ENCODE measurements around the gene CPM.
A peak's percentile ranks its signal among the peaks of the same experiment; 100 is the strongest.

The CPM gene

DNA sequence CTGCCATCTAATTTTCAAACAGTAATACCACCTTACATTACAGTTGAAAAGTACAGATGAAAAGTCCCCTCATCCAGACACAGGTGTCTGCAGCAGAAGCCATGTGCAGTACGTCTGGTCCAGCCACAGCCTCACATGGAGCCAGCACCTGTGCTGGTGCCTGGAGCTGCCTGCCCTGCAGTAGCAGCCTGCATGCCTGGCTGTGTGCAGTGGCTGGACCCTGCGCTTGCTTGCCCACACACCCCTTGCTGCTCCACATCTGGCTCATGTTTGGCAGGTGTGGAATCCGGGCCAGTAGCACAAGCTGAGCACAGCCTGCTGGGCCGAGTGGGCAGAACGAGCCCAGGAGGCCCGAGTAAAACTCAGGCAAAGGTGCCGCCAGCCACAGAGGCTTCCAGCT is 21.8 kb upstream of the CPM start:
- no peak for DNase-seq

- peak; percentile 35 to 52 (median 47) for DNase-seq
Measured at GRCh38 chr12:68953536-68953935, 20.6 kb upstream of the CPM start.

DNA sequence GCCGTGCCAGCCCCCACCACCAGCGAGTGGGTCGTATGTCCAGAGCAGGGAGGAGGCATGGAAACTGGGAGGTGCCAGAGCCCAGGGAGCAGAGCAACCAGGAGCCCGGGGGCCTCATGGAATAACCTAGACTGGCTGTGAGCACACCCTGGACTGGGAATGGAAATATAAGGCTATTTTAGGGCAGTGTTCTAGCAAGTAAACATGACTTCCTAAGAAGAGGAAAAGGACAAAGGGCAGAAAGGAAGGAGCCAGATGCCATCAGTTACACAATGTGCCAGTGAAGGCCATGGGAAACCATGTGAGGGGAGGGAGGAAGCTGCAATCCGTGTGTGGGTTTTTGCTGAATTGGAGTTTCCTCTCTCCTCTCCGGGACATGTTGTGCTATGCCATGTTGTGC is 18.7 kb upstream of the CPM start:
- DNase-seq = peak; percentile 81 to 82 (median 81)

GRCh38 chr12:68950511-68950910 is 17.5 kb upstream of the CPM start:
- no peak for DNase-seq

GRCh38 chr12:68945255-68945654 is 12.3 kb upstream of the CPM start:
- no peak for DNase-seq

- no peak for DNase-seq
Measured at GRCh38 chr12:68944296-68945076, 11.5 kb upstream of the CPM start.

- DNase-seq = no peak
Measured at GRCh38 chr12:68943848-68944247, 10.9 kb upstream of the CPM start.

DNA sequence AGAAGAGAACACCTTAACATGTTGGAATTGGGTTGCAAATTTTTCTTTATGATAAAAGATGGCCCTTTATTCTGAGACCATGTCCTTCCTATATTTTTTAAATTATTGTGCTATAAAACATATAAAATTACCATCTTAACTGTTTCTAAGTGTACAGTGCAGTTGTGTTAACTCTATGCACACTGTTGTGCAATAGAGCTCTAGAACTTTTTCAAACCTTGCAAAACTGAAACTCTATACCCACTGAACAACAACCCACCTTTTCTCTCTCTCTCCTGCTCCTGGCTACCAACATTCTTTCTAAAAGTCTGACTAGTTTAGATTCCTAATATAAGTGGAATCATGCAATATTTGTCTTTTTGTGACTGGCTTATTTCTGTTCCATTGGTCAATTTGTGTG is 7.8 kb upstream of the CPM start:
- DNase-seq = no peak

- DNase-seq = peak in 1 of 3 donors; percentile 17
Measured at GRCh38 chr12:68939505-68939904, 6.5 kb upstream of the CPM start.

- DNase-seq = no peak
Measured at GRCh38 chr12:68934392-68934791, 1.4 kb upstream of the CPM start.

- DNase-seq = peak; percentile 61 to 82 (median 79)
Measured at GRCh38 chr12:68932128-68932960, 627 bp downstream of the CPM start.

DNA sequence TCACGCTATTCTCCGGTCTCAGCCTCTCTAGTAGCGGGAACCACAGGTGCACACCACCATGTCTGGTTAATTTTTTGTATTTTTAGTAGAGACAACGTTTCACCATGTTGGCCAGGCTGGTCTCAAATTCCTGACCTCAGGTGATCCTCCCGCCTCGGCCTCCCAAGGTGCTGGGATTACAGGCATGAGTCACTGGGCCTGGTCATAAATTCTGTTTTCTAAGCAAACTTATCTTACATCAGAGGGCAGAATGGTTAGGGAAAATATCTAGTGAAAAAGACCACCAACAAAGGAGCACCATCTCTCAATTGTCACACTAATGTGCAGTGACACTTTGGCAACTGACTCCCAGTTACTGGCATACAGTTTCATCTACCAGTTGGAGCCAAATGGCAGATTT is 2.8 kb downstream of the CPM start:
- DNase-seq = no peak

- no peak for DNase-seq
Measured at GRCh38 chr12:68924546-68924945, 8.4 kb downstream of the CPM start.

DNA sequence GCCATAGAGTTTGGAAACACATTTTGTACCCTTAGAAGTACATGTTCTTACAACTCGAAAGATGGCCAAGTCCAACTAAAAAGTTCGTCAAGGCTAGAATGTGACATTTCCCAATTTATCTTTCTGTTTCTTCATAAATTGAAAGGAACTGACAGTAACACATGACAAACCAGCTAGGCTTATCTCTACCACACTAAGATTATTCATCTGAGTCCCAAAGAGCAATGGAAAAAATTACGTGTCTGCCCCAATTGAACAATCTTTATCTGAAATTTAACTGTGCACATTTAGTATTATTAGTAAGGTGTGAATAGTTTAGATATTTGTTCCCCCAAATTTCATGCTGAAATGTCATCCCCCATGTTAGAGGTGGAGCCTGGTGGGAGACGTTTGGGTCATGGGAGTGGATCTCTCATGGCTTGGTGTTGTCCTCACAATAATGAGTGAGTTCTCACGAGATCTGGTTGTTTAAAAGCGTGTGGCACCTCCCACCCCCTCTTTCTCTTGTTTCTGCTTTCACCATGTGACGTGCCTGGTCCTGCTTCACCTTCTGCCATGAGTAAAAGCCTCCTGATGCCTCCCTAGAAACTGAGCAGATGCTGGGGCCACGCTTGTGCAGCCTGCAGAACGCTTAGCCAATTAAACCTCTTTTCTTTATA is 13.3 kb downstream of the CPM start:
- no peak for DNase-seq

- DNase-seq = no peak
Measured at GRCh38 chr12:68918960-68919359, 14.0 kb downstream of the CPM start.

DNA sequence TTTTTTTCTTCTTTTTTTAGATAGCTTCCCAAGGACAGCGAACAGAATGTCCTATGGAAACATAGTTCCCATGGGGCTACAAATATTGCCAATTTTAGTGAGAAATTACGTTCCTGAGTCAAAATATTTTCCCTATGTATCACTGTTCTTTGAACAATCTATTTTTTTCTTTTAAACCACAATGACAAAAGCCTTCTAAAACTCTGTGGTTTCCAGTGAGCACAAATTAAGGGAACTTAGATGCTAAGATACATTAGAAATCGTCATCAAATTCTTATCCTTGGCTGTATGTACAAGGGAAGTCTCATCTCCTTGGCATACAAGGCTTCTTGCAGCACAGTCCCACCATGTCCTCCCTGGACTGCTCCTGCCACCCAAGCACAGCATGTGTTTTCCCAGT is 17.9 kb downstream of the CPM start:
- DNase-seq = peak; percentile 57 to 92 (median 88)

- DNase-seq = no peak
Measured at GRCh38 chr12:68913682-68914081, 19.3 kb downstream of the CPM start.

- no peak for DNase-seq
Measured at GRCh38 chr12:68912916-68913315, 20.1 kb downstream of the CPM start.

DNA sequence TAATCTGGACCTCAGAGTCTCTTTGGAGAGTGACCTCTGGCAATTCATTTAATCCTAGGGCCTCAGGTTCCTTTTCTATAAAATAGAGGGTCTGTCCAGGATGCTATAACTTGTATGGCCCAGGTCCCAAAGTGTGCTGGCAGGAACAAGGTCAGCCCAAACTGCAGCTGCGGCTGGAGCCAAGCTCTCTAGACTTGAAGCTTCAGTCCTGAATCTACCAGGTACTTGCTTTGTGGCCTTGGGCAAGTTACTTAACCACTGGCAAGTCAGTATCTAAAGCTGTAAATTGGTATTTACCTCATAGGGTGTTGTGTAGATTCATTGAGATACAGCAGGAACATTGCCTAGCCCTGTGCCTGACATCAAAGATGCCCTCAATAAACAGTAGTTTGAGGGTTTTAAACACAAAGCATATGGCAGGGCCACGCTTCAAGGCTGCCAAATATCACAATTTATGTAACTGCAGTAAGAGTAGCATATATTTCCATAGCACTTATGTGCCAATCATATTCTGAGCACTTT is 21.7 kb downstream of the CPM start:
- DNase-seq = no peak

DNA sequence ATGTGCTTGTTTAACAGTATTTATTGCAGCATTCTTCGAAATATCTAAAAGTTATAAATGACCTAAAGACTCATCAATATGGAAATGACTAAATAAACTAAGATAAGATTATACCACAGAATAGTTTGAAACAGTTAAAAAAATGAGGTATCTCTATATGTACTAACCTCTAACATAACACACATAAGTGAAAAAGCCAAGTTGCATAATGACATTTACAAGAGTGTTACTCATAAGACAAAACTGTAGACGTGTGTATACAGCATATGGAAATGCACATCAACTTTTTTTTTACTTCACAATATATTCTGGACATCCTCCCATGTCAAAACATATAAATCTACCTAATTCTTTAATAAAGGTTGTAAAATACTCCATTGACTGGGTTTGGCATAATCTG is 22.8 kb downstream of the CPM start:
- peak in 2 of 3 donors; percentile 35 to 41 for DNase-seq

- DNase-seq = no peak
Measured at GRCh38 chr12:68908076-68908475, 24.9 kb downstream of the CPM start.

GRCh38 chr12:68905733-68906132 is 27.2 kb downstream of the CPM start:
- no peak for DNase-seq

DNA sequence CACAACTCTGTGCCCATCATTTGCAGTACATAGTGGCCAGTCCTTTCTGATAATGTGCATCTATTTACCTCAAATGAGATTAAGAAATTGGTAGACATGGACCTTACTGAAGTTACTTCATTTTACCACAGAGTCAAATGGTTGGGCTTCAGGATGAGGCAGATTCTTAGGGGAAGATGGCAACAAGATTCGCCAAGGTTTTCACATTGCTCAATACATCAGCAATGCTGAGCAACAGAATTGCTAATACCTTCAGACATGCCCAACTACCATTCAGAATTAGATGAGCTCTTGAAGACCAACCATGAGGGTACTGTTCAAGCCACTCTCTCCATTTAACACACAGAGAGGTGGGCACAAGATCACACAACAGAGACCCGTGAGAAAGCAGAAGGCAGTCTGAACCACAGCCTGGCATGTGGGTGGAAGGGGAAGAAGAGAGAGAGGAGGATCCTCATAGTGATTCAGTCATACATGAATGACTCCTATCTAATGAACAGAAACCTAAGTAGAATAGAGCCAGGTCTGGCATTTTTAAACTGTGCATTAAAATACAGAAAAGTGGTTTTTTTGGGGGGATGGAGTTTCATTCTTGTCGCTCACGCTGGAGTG is 28.5 kb downstream of the CPM start:
- peak; percentile 84 to 92 (median 85) for DNase-seq
